Esophagus squamous epithelium (tissue), 5 donors: ENCODE measurements around the gene PCBD1. TPM values are rescaled to one million over a fixed set of nuclear protein-coding genes. Genes with fewer than 3 reads are reported as not detected.

Source experiments
- DNase-seq: peaks from one replicate; lab custom pipeline; 2025; lab: John Stamatoyannopoulos, UW
- H3K27ac ChIP-seq, 4 donors: fragments of 200-600 bp; sonication (generic); one replicate each; pipeline ENCODE4 v1.5.1; 2016 to 2019; ENCODE audit warnings: mild to moderate bottlenecking in 1 of 4
- H3K27me3 ChIP-seq, 4 donors: fragments of 200-600 bp; sonication (generic); 1 replicate in 3 of 4; 2 replicates in 1 of 4; pipeline versions ENCODE4 v1.5.1 to v1.6.0; 2017 to 2021; ENCODE audit warnings: antibody characterized with exemption in 1 of 4
- H3K36me3 ChIP-seq, 3 donors: fragments of 200-600 bp; sonication (generic); one replicate each; pipeline ENCODE4 v1.5.1; 2016 to 2019
- H3K4me1 ChIP-seq, 3 donors: fragments of 200-600 bp; sonication (generic); one replicate each; pipeline ENCODE4 v1.5.1; 2017 to 2019
- H3K4me3 ChIP-seq, 4 donors: fragments of 200-600 bp; sonication (generic); 1 replicate in 3 of 4; 2 replicates in 1 of 4; pipeline ENCODE4 v1.5.1; 2016 to 2019; ENCODE audit warnings: mild to moderate bottlenecking in 2 of 4, moderate library complexity in 1 of 4
- H3K9me3 ChIP-seq, 3 donors: fragments of 200-600 bp; sonication (generic); one replicate each; pipeline ENCODE4 v1.5.1; 2016 to 2019
- CTCF ChIP-seq, 6 experiments: fragments of 450-650 bp in 4 of 6; fragments of 200-600 bp in 2 of 6; sonication (generic) in 2 of 6; IDR thresholded peaks; one replicate each; pipeline ENCODE4 v1.5.1; 2016 to 2019; ENCODE audit warnings: antibody characterized with exemption in 6 of 6, mild to moderate bottlenecking in 4 of 6, moderate library complexity in 4 of 6
- POLR2A ChIP-seq, 4 donors: fragments of 450-650 bp; IDR thresholded peaks; one replicate each; pipeline ENCODE4 v1.6.1; 2017; ENCODE audit warnings: antibody characterized with exemption in 4 of 4, mild to moderate bottlenecking in 4 of 4, moderate library complexity in 3 of 4
- WGBS, 2 donors: methylation state at CpG; one replicate each; pipeline ENCODE4 v1.1.5; 2018; 5-methylcytosine and 5-hydroxymethylcytosine counted together
- intact Hi-C: fragments of 100-400 bp; cut with DNase I; formaldehyde crosslinking; loops from one replicate; pipeline ENCODE4 v1.15.0; 2022
- total RNA-seq, 4 donors: library from RNA; depleted of rRNA; stranded (reverse); fragments of >200 nt; gene quantifications; one replicate each; pipeline ENCODE4 v1.1.0, GENCODE V29; 2016
- donor health status: DM: yes; HTN: yes; CAD: no.

PCBD1 gene
- total RNA-seq, 4 donors from 2014 or later: 26.2 to 56.3 (median 41.5) TPM

DNA sequence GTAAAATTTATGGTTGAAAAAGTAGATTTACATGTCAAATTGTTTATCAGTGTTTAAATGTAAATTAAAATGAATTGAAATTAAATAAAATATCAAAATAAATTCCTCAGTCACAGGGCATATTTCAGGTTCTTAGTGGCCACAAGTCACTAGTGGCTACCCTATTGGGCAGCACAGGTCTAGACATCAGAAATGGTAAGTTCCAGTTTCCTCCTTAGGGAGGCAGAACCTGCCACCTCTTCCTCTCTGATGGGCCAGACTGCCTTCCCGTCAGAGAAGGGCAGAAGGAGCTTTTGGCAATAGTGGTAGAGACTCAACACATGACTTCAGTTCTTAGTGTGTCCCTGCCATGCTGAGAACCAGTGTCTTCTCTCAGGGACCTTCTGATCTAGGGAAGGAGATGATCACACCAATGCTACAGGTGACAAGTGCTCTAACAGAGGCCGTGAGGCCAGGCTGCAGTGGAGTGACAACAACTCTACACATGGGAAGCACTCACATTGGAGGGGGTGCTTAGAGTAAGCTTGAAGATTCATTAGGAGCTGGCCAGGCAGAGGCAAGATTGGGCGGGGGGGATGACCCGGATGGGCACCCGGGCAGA is 14.4 kb upstream of the PCBD1 start:
- intact Hi-C loops: no loop called here
- H3K4me3 ChIP-seq: no peak overlapping the region
- DNase-seq: no peak

GRCh38 chr10:70901276-70901878 is 13.0 kb upstream of the PCBD1 start:
- peaks cover 0 to 14% (median 0%) of the 10 kb centered on the region in 3 donors for H3K4me1 ChIP-seq
- intact Hi-C loops: no loop called here
- DNase-seq: no peak
- no peaks in the 10 kb centered on the region for H3K27me3 ChIP-seq
- no peak for TF ChIP-seq CTCF (IDR thresholded peaks at IDR 0.05)
- no peak for TF ChIP-seq POLR2A (IDR thresholded peaks at IDR 0.05)
- 82 to 97% methylated on average over 6 to 9 of the region's 13 CpGs for WGBS, 2 donors
- H3K4me3 ChIP-seq: no peak overlapping the region
- H3K27ac ChIP-seq: no peak overlapping the region
- H3K9me3 ChIP-seq: no peaks in the 10 kb centered on the region
- H3K36me3 ChIP-seq: no peaks in the 10 kb centered on the region

More for the DNA sequence above, 14.4 kb upstream of the PCBD1 start:
- Histone ChIP-seq H3K4me1 (peaks cover 0 to 20% (median 0%) of the 10 kb centered on the region in 3 donors), H3K36me3 (no peaks in the 10 kb centered on the region), H3K9me3 (no peaks in the 10 kb centered on the region), H3K27me3 (no peaks in the 10 kb centered on the region), H3K27ac (no peak overlapping the region)
- no peak for TF ChIP-seq POLR2A (IDR thresholded peaks at IDR 0.05)
- no peak for TF ChIP-seq CTCF (IDR thresholded peaks at IDR 0.05)
- 40 to 78% methylated on average over 4 of the region's 5 CpGs for WGBS, 2 donors

GRCh38 chr10:70899096-70899495 is 10.7 kb upstream of the PCBD1 start:
- Histone ChIP-seq H3K9me3 (no peaks in the 10 kb centered on the region), H3K27ac (no peak overlapping the region), H3K4me1 (peaks cover 0 to 14% (median 0%) of the 10 kb centered on the region in 3 donors), H3K27me3 (no peaks in the 10 kb centered on the region), H3K36me3 (no peaks in the 10 kb centered on the region), H3K4me3 (no peak overlapping the region)
- 50 to 72% methylated on average over 4 of the region's 4 CpGs for WGBS, 2 donors
- TF ChIP-seq POLR2A (IDR thresholded peaks at IDR 0.05) (no peak), CTCF (IDR thresholded peaks at IDR 0.05) (no peak)
- DNase-seq: no peak
- intact Hi-C loops: no loop called here

DNA sequence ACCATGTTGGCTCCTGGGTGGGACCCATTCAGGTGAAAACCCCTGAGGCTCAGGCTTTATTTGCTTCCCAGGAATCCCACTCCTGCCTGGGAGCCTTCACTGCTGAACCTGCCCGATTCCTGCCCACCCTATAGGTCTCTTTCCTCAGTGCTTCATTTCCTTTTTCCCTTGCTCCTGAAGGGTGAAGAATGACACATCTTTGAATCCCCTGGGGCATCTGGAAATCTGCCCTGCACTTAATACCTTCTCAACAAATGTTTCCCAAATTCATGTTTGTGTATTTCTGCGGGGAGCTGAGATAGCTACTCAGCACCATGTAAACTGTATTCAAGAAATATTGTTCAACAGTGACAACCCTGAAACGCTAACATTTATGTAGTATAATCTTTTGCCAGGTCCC is 10.3 kb upstream of the PCBD1 start:
- H3K27ac ChIP-seq: no peak overlapping the region
- no peaks in the 10 kb centered on the region for H3K36me3 ChIP-seq
- no peaks in the 10 kb centered on the region for H3K27me3 ChIP-seq
- no peak overlapping the region for H3K4me3 ChIP-seq
- WGBS, 2 donors: 36 to 57% methylated on average over 3 of the region's 3 CpGs
- H3K4me1 ChIP-seq: peaks cover 0 to 14% (median 0%) of the 10 kb centered on the region in 3 donors
- no peak for TF ChIP-seq CTCF (IDR thresholded peaks at IDR 0.05)
- TF ChIP-seq POLR2A (IDR thresholded peaks at IDR 0.05): no peak
- H3K9me3 ChIP-seq: no peaks in the 10 kb centered on the region
- no peak for DNase-seq
- intact Hi-C loops: no loop called here

GRCh38 chr10:70896551-70896950 is 8.2 kb upstream of the PCBD1 start:
- Histone ChIP-seq H3K27ac (no peak overlapping the region), H3K4me3 (no peak overlapping the region), H3K4me1 (peaks cover 0 to 8% (median 0%) of the 10 kb centered on the region in 3 donors), H3K36me3 (no peaks in the 10 kb centered on the region), H3K9me3 (no peaks in the 10 kb centered on the region), H3K27me3 (no peaks in the 10 kb centered on the region)
- WGBS, 2 donors: 100% methylated on average over 1 of the region's 1 CpG
- DNase-seq: no peak
- TF ChIP-seq CTCF (IDR thresholded peaks at IDR 0.05) (no peak), POLR2A (IDR thresholded peaks at IDR 0.05) (no peak)
- intact Hi-C loops: no loop called here
